Activated CD8-positive, alpha-beta T cell treated with anti-CD3 and anti-CD28 coated beads, Interleukin-2, amount 10 ng/mL, durations not matched to agents 7 days and 5 days (primary cell): Measurements from ENCODE around the gene GLB1L3. TPM values are rescaled to one million over a fixed set of nuclear protein-coding genes. Genes with fewer than 3 reads are reported as not detected.
"Not testable (repeated sequence)": the region's sequence is repeated elsewhere in the genome, so short reads cannot be mapped to it uniquely, and the experiment has no call there.

Experiments
- ATAC-seq: fragments of 150-1000 bp; cut with Tn5 transposase; one replicate; pipeline ENCODE4 v1.10.0; 2021; ENCODE audit warnings: moderate library complexity
- CTCF ChIA-PET: fragments of 350-600 bp; sonication (Branson Sonifier 250); formaldehyde crosslinking; loops from one replicate; lab custom pipeline; 2021; ENCODE audit warnings: antibody characterized with exemption; lab: Charles Lee
- POLR2A ChIA-PET: fragments of 350-600 bp; sonication (Branson Sonifier 250); formaldehyde crosslinking; loops from one replicate; lab custom pipeline; 2021; ENCODE audit warnings: antibody characterized with exemption; lab: Charles Lee
- DNase-seq: peaks from one replicate; pipeline ENCODE4 v3.0.0-alpha.2; 2020
- H3K27ac Mint-ChIP-seq: one replicate; pipeline ENCODE4 v1.8.0; 2021; ENCODE audit warnings: mild to moderate bottlenecking, mixed read lengths
- H3K27me3 Mint-ChIP-seq: one replicate; pipeline ENCODE4 v1.8.0; 2021; ENCODE audit warnings: low read depth, mixed read lengths
- H3K36me3 Mint-ChIP-seq: one replicate; pipeline ENCODE4 v1.8.0; 2021; ENCODE audit warnings: low read depth, mixed read lengths
- H3K4me1 Mint-ChIP-seq: one replicate; pipeline ENCODE4 v1.8.0; 2021; ENCODE audit warnings: low read depth, mixed read lengths
- H3K4me3 Mint-ChIP-seq: one replicate; pipeline ENCODE4 v1.8.0; 2021; ENCODE audit warnings: mild to moderate bottlenecking, mixed read lengths
- H3K9me3 Mint-ChIP-seq: one replicate; pipeline ENCODE4 v1.8.0; 2022; ENCODE audit warnings: mixed read lengths; ENCODE audit not compliant: insufficient read depth
- total RNA-seq, 2 experiments: library from RNA; stranded (reverse); gene quantifications; one replicate each; pipeline ENCODE4 v1.2.3, GENCODE V29; 2021

The GLB1L3 gene
- total RNA-seq, 2 experiments from 2014 or later: 3.8 to 4.0 TPM

GRCh38 chr11:134250675-134251074 lies 25.5 kb upstream of the GLB1L3 start:
- ATAC-seq (no peak), DNase-seq (no peak)
- H3K36me3 Mint-ChIP-seq: peaks cover 37% of the 10 kb centered on the region
- H3K27me3 Mint-ChIP-seq: no peaks in the 10 kb centered on the region
- no peak overlapping the region for H3K4me3 Mint-ChIP-seq
- ChIA-PET POLR2A (interaction anchor here (6.6 kb wide), 1 partner anchor 26 kb away, joined by 50 read pairs; the partner anchor contains the start of genes NCAPD3 and VPS26B), CTCF (interaction anchor here (0.6 to 2.9 kb wide), 8 partner anchors 11 to 408 kb away, joined by 4 to 11 read pairs (median 7); partner anchors contain the start of gene GLB1L3)
- H3K27ac Mint-ChIP-seq: no peak overlapping the region
- H3K4me1 Mint-ChIP-seq: peaks cover 29% of the 10 kb centered on the region
- no peaks in the 10 kb centered on the region for H3K9me3 Mint-ChIP-seq

GRCh38 chr11:134252346-134253187 lies 23.6 kb upstream of the GLB1L3 start:
- Mint-ChIP-seq H3K4me1 (peaks cover 32% of the 10 kb centered on the region), H3K4me3 (peak overlapping the region; percentile 86), H3K9me3 (no peaks in the 10 kb centered on the region), H3K27ac (peak overlapping the region; percentile 89), H3K27me3 (no peaks in the 10 kb centered on the region), H3K36me3 (peaks cover 31% of the 10 kb centered on the region)
- ATAC-seq (peak; percentile 33), DNase-seq (peak; percentile 56)
- CTCF ChIA-PET: interaction anchor here (1.1 to 3.4 kb wide), 4 partner anchors 11 to 45 kb away, joined by 4 to 25 read pairs (median 9); partner anchors contain the start of gene GLB1L3
- POLR2A ChIA-PET: interaction anchor here (1.5 to 6.6 kb wide), 3 partner anchors 8 to 28 kb away, joined by 4 to 50 read pairs (median 14); partner anchors contain the start of genes GLB1L3, NCAPD3 and VPS26B

- H3K36me3 Mint-ChIP-seq: peaks cover 24% of the 10 kb centered on the region
- H3K4me1 Mint-ChIP-seq: peaks cover 32% of the 10 kb centered on the region
- peak within 1 kb of the TSS; percentile 89 for H3K27ac Mint-ChIP-seq
- ChIA-PET POLR2A (interaction anchor here (0.7 to 6.6 kb wide), 7 partner anchors 8 to 489 kb away, joined by 3 to 50 read pairs (median 3); partner anchors contain the start of genes GLB1L3, NCAPD3 and VPS26B), CTCF (interaction anchor here (0.6 to 3.4 kb wide), 11 partner anchors 9 to 46 kb away, joined by 3 to 25 read pairs (median 4); partner anchors contain the start of gene GLB1L3)
- no peaks in the 10 kb centered on the region for H3K9me3 Mint-ChIP-seq
- H3K4me3 Mint-ChIP-seq: peak within 1 kb of the TSS; percentile 86
- peak; percentile 98 for DNase-seq
- peak; percentile 100 for ATAC-seq
- H3K27me3 Mint-ChIP-seq: no peaks in the 10 kb centered on the region
These were observed 22.8 kb upstream of the GLB1L3 start, which contains the start of the genes ACAD8 and THYN1 for GRCh38 chr11:134253188-134253993. TSS of gene ACAD8 (plus strand) at chr11:134253568. CDS start at chr11:134253601, 33 bp downstream. TSS of gene THYN1 (minus strand) at chr11:134253352. CDS start at chr11:134252882, 470 bp downstream.

- Mint-ChIP-seq H3K36me3 (peaks cover 20% of the 10 kb centered on the region), H3K27ac (no peak overlapping the region), H3K4me1 (peaks cover 28% of the 10 kb centered on the region), H3K27me3 (no peaks in the 10 kb centered on the region), H3K9me3 (no peaks in the 10 kb centered on the region), H3K4me3 (peak overlapping the region; percentile 86)
- POLR2A ChIA-PET: interaction anchor here (0.7 to 6.6 kb wide), 5 partner anchors 13 to 487 kb away, joined by 3 to 50 read pairs (median 3); partner anchors contain the start of genes GLB1L3, NCAPD3 and VPS26B
- DNase-seq (no peak), ATAC-seq (no peak)
- CTCF ChIA-PET: interaction anchor here (0.7 to 3.4 kb wide), 10 partner anchors 9 to 47 kb away, joined by 3 to 25 read pairs (median 4); partner anchors contain the start of genes GLB1L3, NCAPD3 and VPS26B
These were observed 21.6 kb upstream of the GLB1L3 start for GRCh38 chr11:134254433-134255183.

GRCh38 chr11:134255184-134255561 lies 21.0 kb upstream of the GLB1L3 start:
- not testable (repeated sequence) for ATAC-seq, H3K4me3 Mint-ChIP-seq, DNase-seq, H3K27ac Mint-ChIP-seq, H3K9me3 Mint-ChIP-seq, H3K27me3 Mint-ChIP-seq
- POLR2A ChIA-PET: interaction anchor here (1.0 to 6.6 kb wide), 2 partner anchors 21 to 30 kb away, joined by 3 to 50 read pairs; partner anchors contain the start of genes GLB1L3, NCAPD3 and VPS26B
- Mint-ChIP-seq H3K4me1 (peaks cover 32% of the 10 kb centered on the region), H3K36me3 (peaks cover 14% of the 10 kb centered on the region)
- CTCF ChIA-PET: interaction anchor here (0.7 to 3.4 kb wide), 9 partner anchors 8 to 48 kb away, joined by 3 to 25 read pairs (median 5); partner anchors contain the start of genes GLB1L3, NCAPD3 and VPS26B

GRCh38 chr11:134257101-134257500 lies 19.1 kb upstream of the GLB1L3 start:
- POLR2A ChIA-PET: interaction anchor here (1.0 kb wide), 1 partner anchor 17 kb away, joined by 3 read pairs; no protein-coding TSS in a partner anchor

GRCh38 chr11:134258577-134258976 lies 17.6 kb upstream of the GLB1L3 start:
- POLR2A ChIA-PET: no interaction called here
- no peak for DNase-seq
- Mint-ChIP-seq H3K9me3 (no peaks in the 10 kb centered on the region), H3K4me3 (no peak overlapping the region), H3K27me3 (no peaks in the 10 kb centered on the region), H3K27ac (peak overlapping the region; percentile 3), H3K36me3 (peaks cover 14% of the 10 kb centered on the region), H3K4me1 (peaks cover 25% of the 10 kb centered on the region)
- ATAC-seq: no peak
- CTCF ChIA-PET: no interaction called here

More at GRCh38 chr11:134257101-134257500, 19.1 kb upstream of the GLB1L3 start:
- H3K27ac Mint-ChIP-seq: no peak overlapping the region
- ATAC-seq (no peak), DNase-seq (no peak)
- H3K9me3 Mint-ChIP-seq: no peaks in the 10 kb centered on the region
- no peak overlapping the region for H3K4me3 Mint-ChIP-seq
- H3K27me3 Mint-ChIP-seq: no peaks in the 10 kb centered on the region
- CTCF ChIA-PET: interaction anchor here (1.3 kb wide), 1 partner anchor 49 kb away, joined by 4 read pairs; no protein-coding TSS in a partner anchor
- H3K4me1 Mint-ChIP-seq: peaks cover 28% of the 10 kb centered on the region
- H3K36me3 Mint-ChIP-seq: peaks cover 14% of the 10 kb centered on the region

GRCh38 chr11:134260503-134260902 lies 15.7 kb upstream of the GLB1L3 start:
- ChIA-PET CTCF (interaction anchor here (1.9 to 7.6 kb wide), 2 partner anchors 14 to 37 kb away, joined by 4 to 94 read pairs; partner anchors contain the start of genes GLB1L3 and NCAPD3), POLR2A (no interaction called here)
- Mint-ChIP-seq H3K36me3 (peaks cover 17% of the 10 kb centered on the region), H3K27me3 (no peaks in the 10 kb centered on the region), H3K4me1 (peaks cover 15% of the 10 kb centered on the region), H3K9me3 (no peaks in the 10 kb centered on the region), H3K27ac (no peak overlapping the region), H3K4me3 (no peak overlapping the region)
- ATAC-seq (no peak), DNase-seq (no peak)

GRCh38 chr11:134260983-134261382 lies 15.2 kb upstream of the GLB1L3 start:
- peaks cover 15% of the 10 kb centered on the region for H3K4me1 Mint-ChIP-seq
- POLR2A ChIA-PET: interaction anchor here (1.4 to 2.0 kb wide), 2 partner anchors 15 to 36 kb away, joined by 4 to 6 read pairs; partner anchors contain the start of genes GLB1L3, NCAPD3 and VPS26B
- H3K36me3 Mint-ChIP-seq: peaks cover 17% of the 10 kb centered on the region
- ATAC-seq (no peak), DNase-seq (no peak)
- CTCF ChIA-PET: interaction anchor here (1.0 to 7.6 kb wide), 6 partner anchors 9 to 71 kb away, joined by 4 to 94 read pairs (median 5); partner anchors contain the start of genes GLB1L2, GLB1L3 and NCAPD3
- H3K27ac Mint-ChIP-seq: no peak overlapping the region
- H3K4me3 Mint-ChIP-seq: no peak overlapping the region
- H3K27me3 Mint-ChIP-seq: no peaks in the 10 kb centered on the region
- no peaks in the 10 kb centered on the region for H3K9me3 Mint-ChIP-seq
